GM10266 (cell line): ENCODE results near the gene F2RL1.
"Not testable (repeated sequence)": the region's sequence is repeated elsewhere in the genome, so short reads cannot be mapped to it uniquely, and the experiment has no call there.

Experiments
- DNase-seq: peaks from one replicate; pipeline ENCODE4 v3.0.0; 2012; ENCODE audit errors: extremely low spot score
- CTCF ChIP-seq: IDR thresholded peaks from 2 replicates; pipeline ENCODE4 v1.5.1; 2012; ENCODE audit warnings: mild to moderate bottlenecking, low read depth; ENCODE audit not compliant: control insufficient read depth, insufficient read depth; ENCODE audit errors: missing control alignments

Gene F2RL1

GRCh38 chr5:76820526-76820890, 1.7 kb downstream of the F2RL1 start:
- no peak for DNase-seq
- TF ChIP-seq CTCF, result no peak

DNA sequence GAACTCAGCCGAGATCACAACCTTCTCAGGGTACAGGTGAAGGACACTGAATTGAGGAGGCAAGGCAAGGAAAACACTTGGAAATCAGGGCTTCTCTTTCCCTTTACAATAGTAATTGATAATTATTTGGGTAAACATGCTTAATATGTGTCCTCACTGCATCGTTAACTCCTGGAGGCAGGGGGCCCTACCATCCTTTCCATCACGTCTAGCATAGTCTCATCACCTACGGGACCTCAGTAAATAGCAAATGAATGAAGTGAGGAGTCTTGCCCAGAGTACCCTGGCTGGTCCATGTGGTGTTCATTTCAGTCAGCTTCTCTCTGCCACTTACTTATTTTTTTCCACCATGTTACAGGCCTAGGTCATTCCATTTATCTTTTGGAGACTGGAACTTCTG, 2.3 kb downstream of the F2RL1 start:
- no peak for TF ChIP-seq CTCF
- no peak for DNase-seq

- DNase-seq, result not testable (repeated sequence)
Measured at GRCh38 chr5:76822105-76822731, 3.4 kb downstream of the F2RL1 start.

DNA sequence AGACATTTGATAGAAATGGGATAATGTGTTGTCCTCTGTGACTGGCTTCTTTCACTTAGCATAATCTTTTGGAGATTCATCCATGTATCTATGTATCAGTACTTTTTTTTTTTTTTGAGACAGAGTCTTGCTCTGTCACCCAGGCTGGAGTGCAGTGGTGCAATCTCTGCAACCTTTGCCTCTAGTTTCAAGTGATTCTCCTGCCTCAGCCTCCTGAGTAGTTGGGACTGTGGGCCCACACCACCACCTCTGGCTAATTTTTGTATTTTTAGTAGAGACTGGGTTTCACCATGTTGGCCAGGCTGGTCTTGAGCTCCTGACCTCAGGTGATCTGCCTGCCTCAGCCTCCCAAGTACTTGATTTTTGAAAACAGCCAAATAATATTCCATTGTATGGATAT, 7.6 kb downstream of the F2RL1 start:
- not testable (repeated sequence) for DNase-seq

DNA sequence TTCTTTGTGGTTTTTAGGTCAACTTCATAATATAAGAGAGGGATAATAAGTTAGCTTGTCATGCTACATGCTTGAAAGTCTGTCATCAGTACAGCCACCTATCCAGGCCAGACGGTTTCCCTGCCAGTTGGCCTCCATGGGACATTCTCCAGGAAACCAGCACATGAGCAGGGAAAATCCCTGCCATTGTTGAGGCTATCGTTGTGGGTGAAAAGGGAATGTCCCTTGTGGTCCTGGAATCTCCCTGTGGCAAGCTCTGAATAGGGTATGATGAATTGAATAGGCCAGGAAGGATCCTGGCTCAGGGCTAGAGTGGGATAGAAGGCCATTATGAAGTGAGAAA, 12.3 kb downstream of the F2RL1 start:
- no peak for TF ChIP-seq CTCF
- DNase-seq, result no peak

DNA sequence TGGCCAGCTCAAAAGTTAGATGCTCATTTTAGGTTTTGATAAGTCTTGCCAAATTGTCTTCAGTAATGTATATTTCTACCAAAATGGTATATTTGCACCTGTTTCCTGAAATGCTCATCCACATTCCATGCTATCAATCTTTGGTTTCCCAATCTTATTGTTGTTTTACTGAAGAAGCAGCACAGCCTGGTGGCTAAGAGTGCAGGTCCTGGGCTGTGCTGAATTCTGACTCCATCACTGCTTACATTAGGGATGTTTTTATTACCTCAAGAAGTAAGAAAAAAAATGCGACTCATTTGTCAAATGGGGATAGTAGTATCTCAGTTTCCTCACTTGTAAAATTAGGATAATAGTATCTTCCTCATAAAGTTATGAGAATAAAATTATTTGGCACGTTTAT, 17.4 kb downstream of the F2RL1 start:
- no peak for DNase-seq
- TF ChIP-seq CTCF, result no peak

DNA sequence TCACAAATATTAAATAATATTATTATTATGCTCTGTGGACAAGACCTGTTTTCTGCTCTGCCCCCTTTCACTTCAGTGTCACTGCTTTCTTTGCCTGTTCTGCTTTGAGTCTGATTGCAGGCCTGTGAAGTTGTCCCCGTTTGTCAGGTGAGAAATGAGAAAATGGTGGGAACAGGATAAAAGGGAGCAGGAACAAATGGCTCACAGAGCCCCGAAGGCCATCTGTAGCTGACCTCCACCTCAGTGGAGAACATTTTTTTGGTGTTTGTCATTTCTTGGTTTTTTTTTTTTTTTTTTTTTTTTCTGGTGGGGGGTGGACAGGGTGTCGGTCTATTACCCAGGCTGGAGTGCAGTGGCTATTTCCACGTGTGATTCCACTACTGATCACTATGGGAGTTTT, 17.8 kb downstream of the F2RL1 start:
- no peak for DNase-seq
- TF ChIP-seq CTCF, result no peak

GRCh38 chr5:76838481-76839261, 19.8 kb downstream of the F2RL1 start:
- DNase-seq, result no peak

More at GRCh38 chr5:76838481-76839261, 19.8 kb downstream of the F2RL1 start:
- TF ChIP-seq CTCF, result no peak
